GM12873 (cell line): ENCODE measurements around the gene ABCB8.

Experiments
- TF ChIP-seq, protein P1 (sequence below): IDR thresholded peaks from 2 replicates; pipeline ENCODE4 v1.5.1; 2012; ENCODE audit warnings: low read depth, mild to moderate bottlenecking, moderate library complexity, low read length, control low read depth; ENCODE audit not compliant: insufficient read depth; ENCODE audit errors: missing control alignments

The ABCB8 gene

GRCh38 chr7:150993511-150993910, 34.7 kb upstream of the ABCB8 start:
- TF ChIP-seq, protein P1, sequence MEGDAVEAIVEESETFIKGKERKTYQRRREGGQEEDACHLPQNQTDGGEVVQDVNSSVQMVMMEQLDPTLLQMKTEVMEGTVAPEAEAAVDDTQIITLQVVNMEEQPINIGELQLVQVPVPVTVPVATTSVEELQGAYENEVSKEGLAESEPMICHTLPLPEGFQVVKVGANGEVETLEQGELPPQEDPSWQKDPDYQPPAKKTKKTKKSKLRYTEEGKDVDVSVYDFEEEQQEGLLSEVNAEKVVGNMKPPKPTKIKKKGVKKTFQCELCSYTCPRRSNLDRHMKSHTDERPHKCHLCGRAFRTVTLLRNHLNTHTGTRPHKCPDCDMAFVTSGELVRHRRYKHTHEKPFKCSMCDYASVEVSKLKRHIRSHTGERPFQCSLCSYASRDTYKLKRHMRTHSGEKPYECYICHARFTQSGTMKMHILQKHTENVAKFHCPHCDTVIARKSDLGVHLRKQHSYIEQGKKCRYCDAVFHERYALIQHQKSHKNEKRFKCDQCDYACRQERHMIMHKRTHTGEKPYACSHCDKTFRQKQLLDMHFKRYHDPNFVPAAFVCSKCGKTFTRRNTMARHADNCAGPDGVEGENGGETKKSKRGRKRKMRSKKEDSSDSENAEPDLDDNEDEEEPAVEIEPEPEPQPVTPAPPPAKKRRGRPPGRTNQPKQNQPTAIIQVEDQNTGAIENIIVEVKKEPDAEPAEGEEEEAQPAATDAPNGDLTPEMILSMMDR, result no peak

GRCh38 chr7:150994141-150994837, 34.0 kb upstream of the ABCB8 start:
- TF ChIP-seq, protein P1, result no peak

GRCh38 chr7:150994838-150995510, 33.3 kb upstream of the ABCB8 start:
- TF ChIP-seq, protein P1, result no peak

GRCh38 chr7:150996376-150997074, 31.7 kb upstream of the ABCB8 start:
- TF ChIP-seq, protein P1, result no peak

GRCh38 chr7:150997075-150997511, 31.2 kb upstream of the ABCB8 start:
- TF ChIP-seq, protein P1, result no peak

DNA sequence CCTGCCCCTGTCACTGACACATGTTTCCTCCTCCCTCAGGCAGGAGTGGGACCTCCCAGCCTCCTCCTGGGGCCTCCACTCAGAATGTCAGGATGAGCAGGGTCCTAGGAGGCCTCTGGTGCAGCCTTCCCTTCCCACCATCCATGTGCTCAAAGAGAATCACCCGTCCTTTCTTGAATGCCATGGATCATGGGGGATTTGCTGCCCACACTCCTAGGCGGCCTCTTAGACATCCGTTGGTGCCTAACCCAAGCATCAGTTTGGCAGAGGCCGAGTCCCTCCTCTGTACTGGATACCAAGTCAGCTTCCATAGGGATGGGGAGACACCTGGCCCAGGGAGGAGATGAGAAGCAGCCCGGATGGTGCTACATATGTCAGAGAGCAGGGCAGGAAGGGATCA, 30.4 kb upstream of the ABCB8 start:
- TF ChIP-seq, protein P1, result no peak

DNA sequence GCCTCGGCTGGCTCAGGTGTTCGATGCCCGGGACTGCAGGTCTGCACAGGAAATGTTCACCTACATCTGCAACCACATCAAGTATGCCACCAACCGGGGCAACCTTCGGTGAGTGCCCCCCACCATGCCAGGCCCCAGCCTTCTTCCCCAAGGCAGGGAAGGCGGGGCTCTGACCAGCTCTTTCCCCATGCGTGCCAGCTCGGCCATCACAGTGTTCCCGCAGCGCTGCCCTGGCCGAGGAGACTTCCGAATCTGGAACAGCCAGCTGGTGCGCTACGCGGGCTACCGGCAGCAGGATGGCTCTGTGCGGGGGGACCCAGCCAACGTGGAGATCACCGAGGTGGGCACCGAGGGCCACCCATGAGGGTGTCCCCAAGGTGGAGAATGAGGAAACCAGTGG, 29.9 kb upstream of the ABCB8 start:
- TF ChIP-seq, protein P1, result no peak
